CD4-positive, alpha-beta T cell treated with Interleukin-12 subunit alpha and Interleukin-12 subunit beta, for 1 hour (primary cell): ENCODE results near the gene SLC8A2.
"Not testable (repeated sequence)": the region's sequence is repeated elsewhere in the genome, so short reads cannot be mapped to it uniquely, and the experiment has no call there.

ENCODE experiments used
- DNase-seq: peaks from one replicate; pipeline ENCODE4 v3.0.0-alpha.2; 2020

SLC8A2 gene

DNA sequence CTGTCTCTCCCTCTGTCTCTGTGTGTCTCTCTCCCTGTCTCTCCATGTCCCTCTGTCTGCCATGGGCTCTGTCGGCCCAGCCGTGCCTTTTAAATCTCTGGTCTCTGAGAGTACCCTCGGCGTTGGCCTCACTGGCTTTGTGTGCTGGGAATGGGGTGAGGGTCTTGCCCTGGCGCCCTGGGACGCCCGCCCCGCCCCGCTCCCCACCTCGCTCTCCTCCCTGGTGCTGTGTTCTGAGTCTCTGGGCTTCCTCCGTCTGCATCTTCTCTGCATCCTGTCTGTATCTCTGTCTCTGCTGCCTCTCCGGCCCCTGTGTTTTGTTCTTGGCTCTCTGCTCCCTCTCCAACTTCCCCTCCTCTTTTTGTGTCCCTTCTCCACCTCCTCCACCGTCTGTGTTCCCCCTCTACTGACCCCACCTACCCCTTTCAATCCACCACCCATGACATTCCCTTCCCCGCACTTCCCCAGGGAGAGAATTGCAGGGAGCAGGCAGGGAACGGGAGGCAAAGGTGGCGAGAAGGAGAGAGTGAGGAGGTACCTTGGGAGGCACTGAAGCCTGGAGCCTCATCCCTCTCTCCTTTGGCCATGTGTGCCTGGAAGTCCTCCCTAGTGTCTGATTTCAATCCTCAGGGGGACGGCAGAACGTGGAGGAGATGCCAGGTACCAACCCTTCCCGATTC, 48.4 kb downstream of the SLC8A2 start:
- DNase-seq = no peak

- DNase-seq = no peak
Observed at GRCh38 chr19:47422417-47423163, 49.1 kb downstream of the SLC8A2 start.

GRCh38 chr19:47421844-47422395, 49.8 kb downstream of the SLC8A2 start:
- no peak for DNase-seq

DNA sequence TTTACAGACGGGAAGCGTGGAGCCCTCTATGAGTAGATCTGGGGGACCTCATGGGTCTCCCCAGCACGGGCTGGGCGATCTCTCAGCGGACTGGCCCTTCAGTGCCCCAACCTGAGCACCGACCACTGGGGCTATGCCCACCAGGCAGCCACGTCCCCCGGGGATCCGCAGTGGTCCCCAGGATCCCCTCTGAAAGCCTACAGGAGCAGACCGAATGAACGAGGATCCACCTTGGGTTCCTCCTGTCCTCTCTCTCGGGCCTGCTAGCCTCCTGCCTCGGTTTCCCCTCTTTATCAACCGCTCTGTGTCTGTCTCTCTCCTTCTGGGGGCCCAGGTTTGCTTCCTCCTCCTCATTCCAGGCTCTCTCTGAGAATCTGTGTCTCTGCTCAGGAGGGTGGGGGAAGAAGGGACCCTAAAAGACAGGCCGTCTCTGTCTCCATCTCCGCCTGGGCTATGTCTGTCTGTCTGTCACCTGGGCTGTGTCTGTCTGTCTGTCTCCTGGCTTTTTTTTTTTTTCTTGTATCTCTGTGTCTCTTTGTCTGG, 50.4 kb downstream of the SLC8A2 start:
- DNase-seq = no peak

GRCh38 chr19:47419789-47420188, 51.9 kb downstream of the SLC8A2 start:
- DNase-seq = no peak

DNA sequence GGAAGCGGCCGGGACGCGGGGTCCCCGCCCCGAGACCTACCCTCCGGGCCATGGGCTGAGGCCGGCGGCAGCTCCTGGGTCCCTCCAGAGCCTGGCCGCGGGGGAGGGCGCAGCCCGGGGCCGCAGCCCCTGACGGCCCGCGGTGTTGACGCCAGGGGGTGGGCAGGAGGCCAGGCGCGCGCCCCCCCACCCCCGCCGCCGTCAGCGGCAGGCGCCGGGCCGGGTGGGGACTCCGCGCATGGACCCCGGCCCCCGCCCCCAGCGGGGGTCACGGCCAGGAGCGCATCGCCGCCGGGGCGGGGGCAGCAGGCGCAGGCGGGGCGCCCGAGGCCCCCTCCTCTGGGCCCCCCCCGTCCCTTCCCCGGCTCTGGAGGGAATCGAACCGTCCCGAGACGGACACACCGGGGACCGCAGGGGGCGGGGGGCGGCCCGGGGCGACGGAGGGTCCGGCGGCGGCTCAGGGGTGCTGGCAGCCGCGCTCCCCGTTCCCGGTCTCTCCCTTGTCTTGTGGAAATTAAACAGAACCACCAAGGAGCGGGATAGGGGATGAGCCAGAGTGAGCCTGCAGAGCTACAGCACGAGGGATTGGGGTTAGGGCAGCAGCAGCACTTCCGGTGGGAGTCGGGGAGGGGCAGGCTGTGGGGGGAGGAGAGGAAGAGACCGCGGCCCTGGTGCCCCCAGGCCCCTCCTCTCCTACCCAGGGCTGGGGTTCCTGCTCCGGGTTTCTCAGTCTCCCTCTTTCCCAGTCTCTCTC, 52.5 kb downstream of the SLC8A2 start, which contains the start of gene MEIS3:
MEIS3 (minus strand) TSS at position 498 of the 754 bp plus-strand sequence; CDS start at position 52, 446 bp downstream.
- DNase-seq = no peak

- no peak for DNase-seq
Observed at GRCh38 chr19:47418692-47419029, 53.0 kb downstream of the SLC8A2 start.

DNA sequence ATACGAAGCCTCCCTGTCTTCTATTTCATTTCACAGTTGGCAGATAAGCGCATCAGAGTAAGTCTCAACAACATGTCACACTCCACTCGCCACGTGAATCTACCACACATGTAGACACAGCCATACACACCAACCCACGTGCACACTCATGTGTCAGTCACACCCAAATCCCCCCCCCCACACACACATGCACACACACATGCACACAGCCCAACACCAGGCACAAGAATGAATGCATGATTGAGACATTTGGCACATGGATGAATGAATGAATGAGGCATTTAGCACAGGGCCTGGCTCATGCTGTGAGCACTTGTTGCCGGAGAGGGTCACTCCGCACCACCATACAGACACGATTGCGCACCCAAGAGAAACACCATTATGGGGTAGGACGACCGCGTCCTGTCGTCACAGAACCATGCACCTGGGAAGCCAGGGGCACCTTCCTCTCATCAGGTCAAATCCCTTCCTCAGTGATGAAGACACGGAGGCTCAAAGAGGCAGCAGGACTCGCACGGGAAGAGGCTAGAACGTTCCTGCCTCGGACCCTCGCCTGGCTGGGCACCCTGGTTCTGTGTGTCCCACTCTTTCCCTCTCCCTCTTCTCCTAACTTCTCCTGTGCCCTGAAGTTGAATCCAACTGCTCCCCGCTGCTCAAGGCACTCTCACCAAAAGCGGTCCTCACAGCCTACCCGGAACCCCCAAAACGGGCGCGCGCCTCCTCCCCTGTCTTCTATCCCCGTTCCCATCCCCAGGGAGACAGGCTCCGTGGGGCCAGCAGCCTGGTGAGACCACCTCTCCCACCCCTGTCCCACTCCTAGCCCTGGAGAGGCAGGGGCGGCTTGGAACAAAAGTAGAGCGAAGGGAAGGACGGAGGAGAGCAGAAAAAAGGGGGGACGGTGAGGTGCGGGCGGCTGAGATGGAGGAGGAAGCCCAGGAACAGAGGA, 53.7 kb downstream of the SLC8A2 start:
- DNase-seq = no peak

DNA sequence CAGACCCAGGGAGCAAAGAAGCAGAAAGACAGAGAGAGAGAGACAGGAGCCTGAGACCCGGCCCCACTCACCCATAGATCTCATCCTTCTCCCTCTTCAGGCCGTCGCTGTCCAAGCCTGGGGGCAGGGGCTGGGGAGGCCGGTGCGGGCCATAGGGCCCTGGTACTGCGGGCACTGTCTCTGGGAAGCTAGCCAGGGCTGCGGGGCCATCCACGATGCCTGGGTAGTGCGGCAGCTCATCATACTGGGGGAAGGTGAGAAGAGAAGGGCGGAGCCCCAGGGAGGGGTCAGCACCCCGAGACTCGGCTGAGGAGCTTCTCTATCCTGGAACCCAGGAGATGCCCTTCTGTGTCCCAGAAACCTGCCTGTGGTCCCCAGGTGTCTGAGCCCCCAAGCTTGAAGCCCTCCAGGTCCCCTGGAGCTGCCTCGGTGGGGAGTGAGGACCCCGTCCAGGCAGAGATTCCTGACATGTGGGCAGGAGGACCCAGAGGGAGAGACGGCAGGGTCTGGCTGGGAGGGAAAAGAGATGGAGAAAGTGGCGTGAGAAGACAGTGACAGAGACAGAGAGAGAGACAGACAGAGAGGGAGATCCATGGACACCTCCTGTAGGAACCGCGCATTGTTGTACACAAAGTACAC, 54.5 kb downstream of the SLC8A2 start:
- DNase-seq = no peak

GRCh38 chr19:47416643-47416985, 55.1 kb downstream of the SLC8A2 start:
- DNase-seq = no peak

GRCh38 chr19:47415953-47416642, 55.6 kb downstream of the SLC8A2 start:
- DNase-seq = no peak

- no peak for DNase-seq
Observed at GRCh38 chr19:47414469-47414868, 57.2 kb downstream of the SLC8A2 start.

DNA sequence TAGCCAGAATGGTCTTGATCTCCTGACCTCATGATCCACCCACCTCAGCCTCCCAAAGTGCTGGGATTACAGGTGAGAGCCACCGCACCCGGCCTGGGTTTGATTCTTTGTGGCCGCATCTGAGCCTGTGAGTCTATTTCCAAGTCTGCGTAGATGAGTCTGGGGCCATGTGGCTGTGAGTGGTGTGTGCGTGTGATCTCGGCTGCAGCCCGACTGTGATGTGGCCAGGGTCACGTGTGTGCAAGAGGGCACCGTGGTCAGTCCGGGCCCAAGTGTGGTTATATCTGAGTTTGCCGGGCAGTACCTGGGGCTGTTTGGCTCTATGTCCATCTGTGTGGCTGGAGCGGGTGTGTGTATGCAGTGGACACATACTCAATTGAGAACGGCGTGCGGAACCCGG, 57.8 kb downstream of the SLC8A2 start:
- no peak for DNase-seq

GRCh38 chr19:47411696-47412095, 60.0 kb downstream of the SLC8A2 start:
- not testable (repeated sequence) for DNase-seq

DNA sequence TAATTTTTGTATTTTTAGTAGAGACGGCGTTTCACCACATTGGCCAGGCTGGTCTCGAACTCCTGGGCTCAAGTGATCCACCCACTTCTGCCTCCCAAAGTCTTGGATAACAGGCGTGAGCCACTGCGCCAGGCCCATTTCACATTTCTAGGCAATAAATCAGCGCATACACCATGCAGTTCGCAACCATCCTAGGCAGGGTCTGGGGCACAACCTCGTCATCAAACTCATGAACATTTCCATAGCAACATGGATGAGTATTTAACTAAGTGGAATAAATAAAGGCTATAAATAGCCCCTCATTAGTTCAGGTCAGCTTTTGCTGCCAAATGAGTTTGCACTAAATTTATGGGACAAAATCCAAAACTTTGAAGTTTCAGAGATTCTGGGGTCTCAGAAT, 60.6 kb downstream of the SLC8A2 start:
- no peak for DNase-seq

DNA sequence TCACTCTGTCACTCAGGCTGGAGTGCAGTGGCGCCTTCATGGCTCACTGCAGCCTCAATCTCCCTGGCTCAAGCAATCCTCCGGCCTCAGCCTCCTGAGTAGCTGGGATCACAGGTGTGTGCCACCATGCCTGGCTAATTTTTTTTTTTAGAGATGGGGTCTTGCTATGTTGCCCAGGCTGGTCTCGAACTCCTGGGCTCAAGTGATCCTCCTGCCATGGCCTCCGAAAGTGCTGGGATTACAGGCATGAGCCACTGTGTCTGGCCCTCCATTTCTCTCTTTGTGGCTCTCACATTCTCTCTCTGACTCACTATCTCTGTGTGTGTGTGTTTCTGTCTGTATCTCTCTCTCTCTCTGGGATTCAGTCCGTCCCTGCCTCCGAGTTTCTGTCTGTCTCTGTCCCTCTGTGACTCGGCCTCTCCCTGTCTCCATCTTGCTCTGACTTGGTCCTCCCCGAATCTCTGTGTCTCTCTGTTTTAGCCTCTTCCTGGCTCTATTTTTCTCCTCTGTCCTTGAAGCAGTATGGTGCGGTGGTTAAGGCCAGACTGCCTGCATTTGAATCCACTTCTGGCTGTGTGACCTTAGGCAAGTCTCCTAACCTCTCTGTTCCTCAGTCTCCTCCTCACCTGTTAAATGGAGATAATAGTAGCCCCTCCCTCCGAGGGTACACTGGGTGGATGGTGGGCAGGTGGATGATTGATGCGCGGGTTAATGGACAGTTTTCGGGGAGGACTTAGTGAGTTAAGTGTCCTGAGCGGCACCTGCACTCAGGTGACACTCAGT, 63.3 kb downstream of the SLC8A2 start:
- no peak for DNase-seq

GRCh38 chr19:47407417-47407774, 64.3 kb downstream of the SLC8A2 start:
- no peak for DNase-seq

GRCh38 chr19:47406711-47407416, 64.8 kb downstream of the SLC8A2 start:
- no peak for DNase-seq

DNA sequence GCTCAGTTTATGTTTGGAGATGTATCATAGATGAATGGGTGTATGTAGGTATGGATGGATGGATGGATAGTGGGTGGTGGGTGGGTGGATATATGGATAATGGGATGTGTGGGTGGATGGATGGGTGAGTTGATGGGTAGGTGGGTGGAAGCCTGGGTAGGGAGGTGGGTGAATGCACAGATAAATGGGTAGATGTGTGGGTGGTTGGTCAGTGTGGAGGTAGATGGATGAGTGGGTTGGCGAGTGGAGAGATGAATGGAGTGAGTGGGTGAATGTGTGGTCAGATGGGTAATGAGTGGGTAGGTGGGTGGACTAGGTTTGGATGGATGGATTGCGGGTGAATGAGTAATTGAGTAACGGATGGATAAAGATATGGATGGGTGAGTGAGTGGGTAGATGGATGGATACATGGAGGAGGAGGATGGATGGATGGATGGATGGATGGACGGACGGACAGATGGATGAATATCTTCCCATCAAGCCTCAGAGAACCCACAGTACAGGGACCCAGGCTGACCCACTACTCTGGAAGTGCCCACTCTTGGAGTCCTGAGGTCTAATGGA, 65.8 kb downstream of the SLC8A2 start:
- no peak for DNase-seq
